Vagina (tissue), 2 donors: ENCODE data around the gene DPYSL4.

ENCODE experiments used
- POLR2AphosphoS5 ChIP-seq, 2 donors: sonication (generic); formaldehyde crosslinking; IDR thresholded peaks; one replicate each; pipeline ENCODE4 v1.9.0; 2017; ENCODE audit warnings: antibody characterized with exemption in 2 of 2, mild to moderate bottlenecking in 2 of 2, low read depth in 1 of 2; ENCODE audit not compliant: insufficient read depth in 1 of 2
- TF ChIP-seq, protein P1 (sequence below), 3 experiments: fragments of 450-650 bp in 2 of 3; fragments of 200-600 bp in 1 of 3; sonication (generic) in 1 of 3; IDR thresholded peaks; one replicate each; pipeline ENCODE4 v1.5.1; 2017 to 2019; ENCODE audit warnings: antibody characterized with exemption in 3 of 3, mild to moderate bottlenecking in 2 of 3, moderate library complexity in 2 of 3

DNA sequence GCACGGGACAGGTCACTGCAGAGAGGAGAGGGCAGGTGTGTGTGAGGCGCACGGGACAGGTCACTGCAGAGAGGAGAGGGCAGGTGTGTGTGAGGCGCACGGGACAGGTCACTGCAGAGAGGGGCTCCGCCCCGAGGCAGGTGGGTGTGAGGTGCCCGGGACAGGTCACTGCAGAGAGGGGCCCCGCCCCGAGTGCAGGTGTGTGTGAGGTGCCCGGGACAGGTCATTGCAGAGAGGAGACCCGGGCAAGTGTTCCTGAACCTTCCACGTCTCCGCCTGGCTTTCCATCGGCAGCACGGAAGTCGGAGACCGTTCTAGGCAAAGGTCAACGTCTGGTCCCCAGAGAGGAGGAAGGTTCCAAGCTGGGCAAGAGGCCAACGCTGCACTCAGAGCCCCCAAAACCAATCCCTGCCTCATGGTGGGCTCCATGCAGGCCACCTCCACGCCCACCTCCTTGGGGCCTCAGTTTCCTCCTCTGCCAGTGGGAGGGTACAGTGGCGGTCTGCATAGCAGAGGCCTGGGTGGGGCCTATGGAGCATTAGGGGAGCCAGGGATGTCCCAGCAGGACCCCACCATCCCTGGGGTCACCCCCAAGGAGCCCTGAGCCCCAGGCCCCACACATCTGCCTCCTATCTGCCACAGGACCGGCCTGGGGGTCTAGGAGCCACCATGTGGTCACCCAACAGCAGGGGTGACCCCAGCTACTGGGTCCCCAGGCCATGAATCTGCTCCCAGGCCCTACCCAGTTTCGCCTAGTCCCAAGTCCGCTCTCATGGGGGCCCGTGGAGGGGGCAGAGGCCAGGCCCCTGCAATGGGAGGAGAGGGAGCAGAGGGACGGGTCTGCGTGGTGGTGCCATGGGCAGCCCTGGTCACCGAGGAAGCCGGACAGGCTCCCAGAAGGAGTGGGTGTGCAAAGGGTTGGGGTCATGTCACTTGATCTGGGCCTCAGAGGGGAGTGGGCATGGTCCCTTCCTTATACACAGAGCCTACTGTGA is 64.0 kb downstream of the DPYSL4 start:
- TF ChIP-seq, protein P1, sequence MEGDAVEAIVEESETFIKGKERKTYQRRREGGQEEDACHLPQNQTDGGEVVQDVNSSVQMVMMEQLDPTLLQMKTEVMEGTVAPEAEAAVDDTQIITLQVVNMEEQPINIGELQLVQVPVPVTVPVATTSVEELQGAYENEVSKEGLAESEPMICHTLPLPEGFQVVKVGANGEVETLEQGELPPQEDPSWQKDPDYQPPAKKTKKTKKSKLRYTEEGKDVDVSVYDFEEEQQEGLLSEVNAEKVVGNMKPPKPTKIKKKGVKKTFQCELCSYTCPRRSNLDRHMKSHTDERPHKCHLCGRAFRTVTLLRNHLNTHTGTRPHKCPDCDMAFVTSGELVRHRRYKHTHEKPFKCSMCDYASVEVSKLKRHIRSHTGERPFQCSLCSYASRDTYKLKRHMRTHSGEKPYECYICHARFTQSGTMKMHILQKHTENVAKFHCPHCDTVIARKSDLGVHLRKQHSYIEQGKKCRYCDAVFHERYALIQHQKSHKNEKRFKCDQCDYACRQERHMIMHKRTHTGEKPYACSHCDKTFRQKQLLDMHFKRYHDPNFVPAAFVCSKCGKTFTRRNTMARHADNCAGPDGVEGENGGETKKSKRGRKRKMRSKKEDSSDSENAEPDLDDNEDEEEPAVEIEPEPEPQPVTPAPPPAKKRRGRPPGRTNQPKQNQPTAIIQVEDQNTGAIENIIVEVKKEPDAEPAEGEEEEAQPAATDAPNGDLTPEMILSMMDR (IDR thresholded peaks at IDR 0.05) = no peak
- no peak for TF ChIP-seq POLR2AphosphoS5 (IDR thresholded peaks at IDR 0.05; ENCODE audit: insufficient read depth in 1 of 2, low read depth in 1 of 2)
